ENCODE data around the gene VPS35L. TPM values are rescaled to one million over a fixed set of nuclear protein-coding genes. Genes with fewer than 3 reads are reported as not detected.

VPS35L gene
- total RNA-seq, 1 experiment from 2014 or later: 11.7 TPM

GRCh38 chr16:19517424-19518089 lies 37.9 kb upstream of the VPS35L start:
- POLR2A ChIA-PET (ENCODE audit: unreplicated experiment): interaction anchor here (0.7 kb wide), 2 partner anchors 12 to 132 kb away, joined by 3 read pairs; no protein-coding TSS in a partner anchor
- peaks cover 35% of the 10 kb centered on the region for H3K36me3 ChIP-seq (ENCODE audit: low read depth)
- DNase-seq: peak; percentile 43 to 96

DNA sequence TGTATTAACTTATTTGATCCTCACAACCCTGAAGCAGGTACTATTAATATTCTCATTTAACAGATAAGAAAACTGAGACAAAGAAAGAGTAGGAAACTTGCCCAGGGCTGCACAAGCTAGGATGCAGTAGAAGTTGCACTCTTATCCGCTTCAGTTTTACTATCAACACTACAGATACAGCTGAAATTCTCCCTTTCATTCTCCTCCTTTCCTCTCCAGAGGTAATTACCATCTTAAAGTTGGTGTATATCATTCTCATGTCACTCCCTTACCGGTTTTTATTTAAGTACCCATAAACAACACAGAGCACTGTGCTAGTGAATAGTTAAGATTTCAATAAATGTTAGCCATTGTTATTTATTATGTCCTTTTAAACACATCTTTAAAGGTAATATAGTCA lies 37.1 kb upstream of the VPS35L start:
- peaks cover 79% of the 10 kb centered on the region for H3K4me1 ChIP-seq (replicated peaks; ENCODE audit: insufficient read depth)
- TF ChIP-seq CTCF (conservative IDR thresholded peaks at IDR 0.05) (no peak), EZH2 (IDR thresholded peaks at IDR 0.05; ENCODE audit: low read depth) (no peak)
- no peaks in the 10 kb centered on the region for H3K9me2 ChIP-seq (ENCODE audit: insufficient read depth)
- DNase-seq: no peak
- peaks cover 81% of the 10 kb centered on the region for H3K79me2 ChIP-seq (ENCODE audit: low read depth)
- H2AFZ ChIP-seq: no peak overlapping the region
- no TSS peak for BruUV-seq (replicated peaks)
- no peak overlapping the region for H3K4me3 ChIP-seq
- CTCF ChIA-PET: no interaction called here
- H4K20me1 ChIP-seq (ENCODE audit: insufficient read depth): no peaks in the 10 kb centered on the region
- peaks cover 30% of the 10 kb centered on the region for H3K36me3 ChIP-seq (ENCODE audit: low read depth)
- intact Hi-C loops (cut with micrococcal nuclease; ENCODE audit: unreplicated experiment): no loop called here
- peak overlapping the region; percentile 57 for H3K4me2 ChIP-seq
- no peaks in the 10 kb centered on the region for H3K27me3 ChIP-seq (ENCODE audit: insufficient read depth, low read depth)
- POLR2A ChIA-PET (ENCODE audit: unreplicated experiment): no interaction called here
- no peaks in the 10 kb centered on the region for H3K9me3 ChIP-seq (ENCODE audit: insufficient read depth, low read depth)
- H3K27ac ChIP-seq: peak overlapping the region; percentile 43; the same call in 1 of the 2 replicates
- H3F3A ChIP-seq (ENCODE audit: insufficient read depth, low read depth): peaks cover 41% of the 10 kb centered on the region

More at GRCh38 chr16:19517424-19518089, 37.9 kb upstream of the VPS35L start:
- no TSS peak for BruUV-seq (replicated peaks)
- Histone ChIP-seq H2AFZ (no peak overlapping the region), H3F3A (ENCODE audit: insufficient read depth, low read depth) (peaks cover 37% of the 10 kb centered on the region), H3K79me2 (ENCODE audit: low read depth) (peaks cover 90% of the 10 kb centered on the region), H3K4me3 (no peak overlapping the region), H3K27me3 (ENCODE audit: insufficient read depth, low read depth) (no peaks in the 10 kb centered on the region), H3K9me2 (ENCODE audit: insufficient read depth) (no peaks in the 10 kb centered on the region), H4K20me1 (ENCODE audit: insufficient read depth) (no peaks in the 10 kb centered on the region), H3K4me2 (peak overlapping the region; percentile 57), H3K27ac (peak overlapping the region; percentile 43), H3K9me3 (ENCODE audit: insufficient read depth, low read depth) (no peaks in the 10 kb centered on the region), H3K4me1 (replicated peaks; ENCODE audit: insufficient read depth) (peaks cover 70% of the 10 kb centered on the region)
- CTCF ChIA-PET: interaction anchor here (0.6 kb wide), 1 partner anchor 17 kb away, joined by 5 read pairs; no protein-coding TSS in a partner anchor
- intact Hi-C loops (cut with micrococcal nuclease; ENCODE audit: unreplicated experiment): no loop called here
- TF ChIP-seq CTCF (conservative IDR thresholded peaks at IDR 0.05) (no peak), EZH2 (IDR thresholded peaks at IDR 0.05; ENCODE audit: low read depth) (no peak)

DNA sequence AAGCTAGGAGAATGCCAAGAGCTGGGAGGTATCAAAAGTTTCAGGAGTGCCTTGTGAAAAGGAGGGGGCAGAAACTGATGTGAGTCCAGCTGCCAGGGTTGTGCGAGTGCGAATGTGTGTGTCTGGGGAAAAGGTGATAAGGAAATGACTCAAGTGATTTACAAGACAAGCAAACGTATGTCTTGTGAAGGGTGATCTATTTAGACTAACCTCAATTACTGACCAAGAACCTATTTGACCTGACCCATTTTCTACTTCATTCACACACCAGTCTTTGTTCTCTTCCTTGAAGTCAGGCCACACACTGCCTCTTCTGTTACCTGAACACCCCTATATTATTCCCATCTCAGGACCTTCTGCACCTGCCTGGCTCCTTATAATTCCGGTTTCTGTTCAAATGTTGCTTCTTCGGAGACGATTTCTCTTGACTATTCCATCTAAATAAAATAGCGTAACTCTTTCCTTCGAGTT lies 34.6 kb upstream of the VPS35L start:
- intact Hi-C loops (cut with micrococcal nuclease; ENCODE audit: unreplicated experiment): loop anchor here (1.0 to 10.0 kb wide), 6 partner anchors 16 to 536 kb away; partner anchors contain the start of gene TMC7
- Histone ChIP-seq H3K27me3 (ENCODE audit: insufficient read depth, low read depth) (no peaks in the 10 kb centered on the region), H2AFZ (peak overlapping the region; percentile 19; the same call in 1 of the 2 replicates), H3K9me3 (ENCODE audit: insufficient read depth, low read depth) (no peaks in the 10 kb centered on the region), H3K4me2 (peak overlapping the region; percentile 83), H3K79me2 (ENCODE audit: low read depth) (peaks cover 77% of the 10 kb centered on the region), H3F3A (ENCODE audit: insufficient read depth, low read depth) (peaks cover 33% of the 10 kb centered on the region), H3K36me3 (ENCODE audit: low read depth) (peaks cover 12% of the 10 kb centered on the region), H3K4me3 (peak overlapping the region; percentile 74), H3K4me1 (replicated peaks; ENCODE audit: insufficient read depth) (peaks cover 71% of the 10 kb centered on the region), H3K9me2 (ENCODE audit: insufficient read depth) (no peaks in the 10 kb centered on the region), H3K27ac (peak overlapping the region; percentile 76), H4K20me1 (ENCODE audit: insufficient read depth) (no peaks in the 10 kb centered on the region)
- TF ChIP-seq EZH2 (IDR thresholded peaks at IDR 0.05; ENCODE audit: low read depth): no peak
- no peak for TF ChIP-seq CTCF (conservative IDR thresholded peaks at IDR 0.05)
- TSS peak; percentile 42 for BruUV-seq (replicated peaks)
- POLR2A ChIA-PET (ENCODE audit: unreplicated experiment): interaction anchor here (0.7 kb wide), 3 partner anchors 89 to 401 kb away, joined by 3 to 11 read pairs (median 7); no protein-coding TSS in a partner anchor
- CTCF ChIA-PET: interaction anchor here (0.7 to 0.9 kb wide), 2 partner anchors 18 to 1285 kb away, joined by 4 to 11 read pairs; partner anchors contain the start of genes ERI2 and REXO5
- DNase-seq: peak; percentile 54 to 91
